ENCODE measurements around the gene RAP1A. TPM values are rescaled to one million over a fixed set of nuclear protein-coding genes. Genes with fewer than 3 reads are reported as not detected.

Gene RAP1A
- total and polyA plus RNA-seq, 4 donors: 14.2 to 31.4 (median 25.8) TPM

- 75% methylated on average over 8 of the region's 8 CpGs for WGBS
- Histone ChIP-seq H3K9ac (ENCODE audit: low read depth in 1 of 2, low read length in 2 of 2) (no peak overlapping the region), H3K27ac (ENCODE audit: low read depth in 1 of 2, low read length in 2 of 2) (no peak overlapping the region), H3K9me3 (ENCODE audit: control insufficient read depth in 4 of 4, low read length in 3 of 4) (no peaks in the 10 kb centered on the region), H3K27me3 (ENCODE audit: control insufficient read depth in 4 of 4, insufficient read depth in 4 of 4, low read length in 3 of 4) (no peaks in the 10 kb centered on the region), H3K4me3 (ENCODE audit: low read depth in 1 of 3, low read length in 3 of 3) (no peak overlapping the region), H3K4me1 (ENCODE audit: control insufficient read depth in 4 of 4, insufficient read depth in 4 of 4, low read length in 3 of 4) (peaks cover 0 to 1% (median 0%) of the 10 kb centered on the region in 4 donors), H3K36me3 (ENCODE audit: control insufficient read depth in 4 of 4, insufficient read depth in 3 of 4, low read depth in 1 of 4, low read length in 3 of 4) (no peaks in the 10 kb centered on the region)
- TF ChIP-seq NR2F2 (IDR thresholded peaks at IDR 0.05) (peak; percentile 78), ATF3 (IDR thresholded peaks at IDR 0.05) (no peak), MAX (IDR thresholded peaks at IDR 0.05) (no peak), EGR1 (IDR thresholded peaks at IDR 0.05; ENCODE audit: low read depth in 2 of 2) (no peak), YY1 (IDR thresholded peaks at IDR 0.05) (no peak), HNF4A (conservative IDR thresholded peaks at IDR 0.05) (no peak), GABPA (IDR thresholded peaks at IDR 0.05 in 1 of 2, conservative IDR thresholded peaks at IDR 0.05 in 1 of 2) (no peak)
- no peak for DNase-seq (ENCODE audit: low spot score)
These were observed 36.7 kb upstream of the RAP1A start for GRCh38 chr1:111582644-111583618.

GRCh38 chr1:111585447-111586086, 34.0 kb upstream of the RAP1A start:
- Histone ChIP-seq H3K9me3 (ENCODE audit: control insufficient read depth in 4 of 4, low read length in 3 of 4) (no peaks in the 10 kb centered on the region), H3K36me3 (ENCODE audit: control insufficient read depth in 4 of 4, insufficient read depth in 3 of 4, low read depth in 1 of 4, low read length in 3 of 4) (no peaks in the 10 kb centered on the region), H3K27ac (ENCODE audit: low read depth in 1 of 2, low read length in 2 of 2) (no peak overlapping the region), H3K9ac (ENCODE audit: low read depth in 1 of 2, low read length in 2 of 2) (no peak overlapping the region), H3K4me1 (ENCODE audit: control insufficient read depth in 4 of 4, insufficient read depth in 4 of 4, low read length in 3 of 4) (peaks cover 0 to 1% (median 0%) of the 10 kb centered on the region in 4 donors), H3K27me3 (ENCODE audit: control insufficient read depth in 4 of 4, insufficient read depth in 4 of 4, low read length in 3 of 4) (no peaks in the 10 kb centered on the region), H3K4me3 (ENCODE audit: low read depth in 1 of 3, low read length in 3 of 3) (no peak overlapping the region)
- 78% methylated on average over 1 of the region's 1 CpG for WGBS
- TF ChIP-seq RAD21 (IDR thresholded peaks at IDR 0.05): no peak
- DNase-seq (ENCODE audit: low spot score): no peak

GRCh38 chr1:111586112-111586511, 33.5 kb upstream of the RAP1A start:
- H3K27ac ChIP-seq (ENCODE audit: low read depth in 1 of 2, low read length in 2 of 2): no peak overlapping the region
- no peaks in the 10 kb centered on the region for H3K27me3 ChIP-seq (ENCODE audit: control insufficient read depth in 4 of 4, insufficient read depth in 4 of 4, low read length in 3 of 4)
- H3K4me3 ChIP-seq (ENCODE audit: low read depth in 1 of 3, low read length in 3 of 3): no peak overlapping the region
- H3K9ac ChIP-seq (ENCODE audit: low read depth in 1 of 2, low read length in 2 of 2): no peak overlapping the region
- H3K4me1 ChIP-seq (ENCODE audit: control insufficient read depth in 4 of 4, insufficient read depth in 4 of 4, low read length in 3 of 4): peaks cover 0 to 1% (median 0%) of the 10 kb centered on the region in 4 donors
- no peaks in the 10 kb centered on the region for H3K9me3 ChIP-seq (ENCODE audit: control insufficient read depth in 4 of 4, low read length in 3 of 4)
- WGBS: 97% methylated on average over 2 of the region's 2 CpGs
- TF ChIP-seq RXRA (IDR thresholded peaks at IDR 0.05): no peak
- no peak for TF ChIP-seq RAD21 (IDR thresholded peaks at IDR 0.05)
- no peak for TF ChIP-seq ZBTB33 (IDR thresholded peaks at IDR 0.05)
- TF ChIP-seq EGR1 (IDR thresholded peaks at IDR 0.05; ENCODE audit: low read depth in 2 of 2): no peak
- no peak for TF ChIP-seq FOXA2 (IDR thresholded peaks at IDR 0.05)
- no peak for TF ChIP-seq HNF4A (conservative IDR thresholded peaks at IDR 0.05)
- no peak for TF ChIP-seq SP1 (IDR thresholded peaks at IDR 0.05)
- TF ChIP-seq NR2F2 (IDR thresholded peaks at IDR 0.05): no peak
- no peak for TF ChIP-seq HNF4G (IDR thresholded peaks at IDR 0.05)
- TF ChIP-seq ATF3 (IDR thresholded peaks at IDR 0.05): no peak
- no peak for DNase-seq (ENCODE audit: low spot score)
- no peaks in the 10 kb centered on the region for H3K36me3 ChIP-seq (ENCODE audit: control insufficient read depth in 4 of 4, insufficient read depth in 3 of 4, low read depth in 1 of 4, low read length in 3 of 4)

Data from liver (tissue), 9 donors.